Right ventricle myocardium inferior (tissue), 1 donor: ENCODE results near the gene TNFAIP8L3. TPM values are rescaled to one million over a fixed set of nuclear protein-coding genes. Genes with fewer than 3 reads are reported as not detected.

Experiments used
- ATAC-seq: fragments of 200-7000 bp; cut with Tn5 transposase; one replicate; pipeline ENCODE4 v1.9.1; 2020; ENCODE audit warnings: mild to moderate bottlenecking, moderate library complexity
- DNase-seq: peaks from one replicate; pipeline ENCODE4 v3.0.0; 2021; ENCODE audit errors: missing footprints
- intact Hi-C: fragments of 100-400 bp; cut with DNase I; formaldehyde crosslinking; loops from one replicate; pipeline ENCODE4 v1.11.0; 2022
- total RNA-seq: library from RNA; stranded (reverse); fragmentation: NEBNext Ultra II Directional; extraction: Animal tissue kit (Norgen Biotek cat#: 25700); gene quantifications from one replicate; pipeline ENCODE4 v1.2.1, GENCODE V29; 2021
- donor health status: DM: no; HTN: yes; CAD: no; lungs with severe emphysema.

Gene TNFAIP8L3
- total RNA-seq, 1 donor from 2014 or later, result 8.5 TPM

DNA sequence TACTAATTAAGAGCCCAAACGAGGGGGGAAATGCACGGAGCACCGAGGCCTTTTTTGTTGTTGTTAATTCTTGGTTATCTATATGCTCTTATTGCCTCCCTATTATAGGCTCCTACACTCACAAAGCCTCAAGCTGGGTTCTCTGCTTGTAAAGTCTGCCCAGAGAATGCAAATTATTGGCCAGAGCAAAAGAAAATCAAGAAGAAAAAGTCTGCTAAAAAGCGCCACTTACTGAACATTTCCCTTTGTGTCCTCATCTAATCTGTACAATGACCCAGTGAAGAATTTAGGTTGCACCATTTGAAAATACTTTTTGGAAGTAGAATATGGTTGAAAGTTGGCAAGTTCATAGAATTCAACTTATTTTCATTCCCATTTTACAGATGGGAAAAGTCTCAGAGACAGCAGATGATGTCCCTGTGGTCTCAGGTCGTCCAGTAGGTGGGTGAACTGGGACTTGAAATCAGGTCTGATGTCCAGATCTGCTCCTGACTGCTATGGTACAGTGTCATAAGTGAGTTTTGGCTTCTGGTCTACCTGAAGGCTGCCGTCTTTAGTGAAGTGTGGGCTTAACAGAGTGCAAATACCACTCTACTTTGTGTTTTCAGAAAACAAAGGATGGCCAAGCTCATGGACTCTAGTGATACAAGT, 1.1 kb upstream of the TNFAIP8L3 start:
- ATAC-seq, result no peak
- intact Hi-C loops, result no loop called here

DNA sequence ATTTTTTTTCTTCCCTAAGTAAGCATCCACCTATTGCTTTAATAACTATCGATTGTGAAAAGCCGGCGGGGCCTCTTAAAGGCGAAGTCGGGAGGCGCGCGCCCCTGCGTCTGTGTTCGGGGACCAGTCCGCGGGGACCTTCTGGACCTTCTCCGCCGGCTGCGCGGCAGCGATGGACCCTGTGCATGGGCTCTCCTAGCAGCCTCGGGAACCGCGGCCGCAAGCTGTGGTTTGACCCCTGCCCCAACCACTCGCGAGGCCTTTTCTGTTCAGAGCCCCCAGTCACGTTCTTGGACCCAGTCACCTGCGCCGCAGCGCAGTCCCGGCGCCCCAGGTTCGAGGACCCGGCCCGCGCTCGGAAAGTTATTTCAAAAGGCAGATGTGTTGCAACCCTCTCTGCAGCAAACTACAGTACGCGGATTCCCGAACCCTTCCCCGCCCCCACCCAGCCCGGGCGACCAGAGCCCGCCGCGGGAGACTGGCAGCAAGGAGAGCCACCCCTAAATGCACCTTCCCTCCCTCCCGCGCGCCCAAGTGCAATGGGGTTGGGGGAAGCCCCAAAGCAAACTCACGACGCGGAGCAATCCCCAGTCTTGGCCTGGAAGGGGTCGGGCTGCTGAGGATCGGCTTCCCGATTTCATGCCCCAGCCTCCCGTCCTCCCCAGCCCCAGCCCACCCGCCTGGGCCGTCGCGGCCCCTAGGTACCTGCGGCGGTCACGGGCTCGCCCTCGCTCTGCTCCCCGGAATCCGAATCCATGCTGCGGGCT, 684 bp downstream of the TNFAIP8L3 start:
- DNase-seq (peak; percentile 76), ATAC-seq (peak; percentile 47)
- intact Hi-C loops, result no loop called here

More for the DNA sequence above, 1.1 kb upstream of the TNFAIP8L3 start:
- DNase-seq, result no peak

DNA sequence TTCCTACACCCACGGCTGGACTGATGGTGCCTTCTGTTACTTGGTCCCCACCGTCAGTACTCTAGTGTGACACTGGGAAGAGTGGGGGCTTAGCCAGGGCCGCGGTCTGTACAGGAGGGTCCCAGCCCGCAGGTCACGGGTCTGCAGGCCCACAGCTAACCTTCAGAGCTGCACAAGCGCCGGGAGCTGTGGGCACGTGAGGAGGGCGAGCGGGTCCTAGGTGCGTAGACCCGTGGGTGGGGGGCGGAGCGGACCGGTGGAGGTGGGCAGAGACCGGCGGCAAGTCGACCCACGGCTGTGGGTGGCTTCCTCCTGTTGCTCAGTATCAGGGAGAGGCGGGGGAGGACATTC, 1.2 kb downstream of the TNFAIP8L3 start:
- ATAC-seq, result no peak
- no peak for DNase-seq
- intact Hi-C loops, result no loop called here

DNA sequence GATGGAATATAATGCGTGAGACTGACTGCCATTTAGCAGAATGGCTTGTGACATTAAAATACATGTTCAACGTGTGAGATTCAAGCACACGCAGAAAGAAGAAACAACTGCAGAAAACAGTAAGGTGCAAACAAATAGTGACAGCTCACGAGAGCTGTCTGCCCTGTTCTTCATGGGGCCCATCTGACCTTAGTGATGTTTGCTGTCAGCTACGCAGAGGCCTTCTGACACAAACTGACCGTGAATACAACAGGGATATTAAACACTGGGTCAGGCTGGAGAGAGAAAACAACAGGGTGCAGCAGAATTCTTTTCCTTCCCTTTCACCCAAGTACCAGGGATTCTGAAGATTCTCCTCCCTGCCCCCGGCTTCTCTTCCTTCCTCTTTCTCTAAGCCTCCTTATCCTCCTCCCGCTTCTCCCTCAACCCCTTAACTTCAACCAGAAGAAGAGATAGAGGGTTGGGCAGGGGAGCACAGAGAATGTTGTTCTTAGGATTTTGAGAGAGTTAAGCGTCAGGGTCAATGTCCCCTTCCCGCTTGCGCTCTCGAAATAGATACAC, 2.1 kb downstream of the TNFAIP8L3 start:
- intact Hi-C loops, result no loop called here

DNA sequence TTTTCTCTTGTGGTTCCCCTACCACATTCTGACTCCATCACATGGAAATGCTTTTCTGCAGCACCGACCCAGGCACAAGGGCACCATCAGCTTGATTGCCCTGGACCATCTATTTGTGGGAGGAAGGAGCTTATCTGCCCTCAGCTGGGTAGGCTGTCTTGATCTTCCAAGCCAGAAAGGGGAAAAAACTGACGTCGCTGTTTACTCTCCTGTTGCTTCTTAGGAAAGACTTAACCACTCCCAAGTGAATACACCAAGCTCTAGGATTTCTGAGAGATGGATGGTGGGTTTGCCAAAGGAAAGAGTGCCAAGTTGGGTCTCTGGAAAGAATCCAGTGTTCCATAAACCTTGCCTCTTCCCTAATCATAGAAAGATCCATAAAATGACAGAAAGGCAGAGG, 4.0 kb downstream of the TNFAIP8L3 start:
- DNase-seq, result no peak
- intact Hi-C loops, result no loop called here
- no peak for ATAC-seq

More for the DNA sequence above, 2.1 kb downstream of the TNFAIP8L3 start:
- DNase-seq (no peak), ATAC-seq (no peak)

DNA sequence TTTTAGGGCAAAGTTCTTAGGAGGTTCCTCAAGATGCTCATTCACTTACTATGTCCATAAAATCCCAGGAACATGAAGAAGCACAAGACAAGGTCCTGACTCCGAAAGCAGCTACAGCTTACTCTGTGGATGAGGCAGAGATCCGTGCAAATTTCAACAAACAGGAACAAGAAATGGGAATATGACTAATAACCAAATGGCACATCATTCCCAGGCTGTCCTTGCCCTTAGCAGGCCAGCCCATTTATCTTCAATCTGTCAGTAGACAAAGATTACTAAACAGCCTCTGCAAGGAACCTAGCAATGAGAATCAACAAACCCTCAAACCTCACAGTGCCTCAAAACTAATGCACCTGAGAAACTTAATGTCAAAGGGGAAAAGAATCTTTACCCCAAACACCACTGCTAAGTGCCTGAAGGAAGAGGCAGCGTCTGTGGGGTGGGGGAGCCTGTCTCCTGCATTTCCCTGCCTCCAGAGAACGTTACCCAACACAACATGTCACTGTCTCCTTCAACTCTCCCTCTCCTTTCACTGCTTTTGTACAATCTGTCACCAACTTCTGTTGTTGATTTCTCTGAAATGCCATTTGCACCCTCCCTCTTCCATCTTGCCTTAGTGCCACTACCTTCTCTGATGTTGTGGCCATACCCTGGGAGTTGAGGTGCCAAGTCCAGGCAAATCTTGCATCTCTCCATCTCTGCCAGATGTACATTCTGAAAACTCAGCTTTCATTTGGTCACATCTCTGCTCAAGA, 4.8 kb downstream of the TNFAIP8L3 start:
- DNase-seq, result no peak
- ATAC-seq, result no peak
- intact Hi-C loops, result no loop called here

DNA sequence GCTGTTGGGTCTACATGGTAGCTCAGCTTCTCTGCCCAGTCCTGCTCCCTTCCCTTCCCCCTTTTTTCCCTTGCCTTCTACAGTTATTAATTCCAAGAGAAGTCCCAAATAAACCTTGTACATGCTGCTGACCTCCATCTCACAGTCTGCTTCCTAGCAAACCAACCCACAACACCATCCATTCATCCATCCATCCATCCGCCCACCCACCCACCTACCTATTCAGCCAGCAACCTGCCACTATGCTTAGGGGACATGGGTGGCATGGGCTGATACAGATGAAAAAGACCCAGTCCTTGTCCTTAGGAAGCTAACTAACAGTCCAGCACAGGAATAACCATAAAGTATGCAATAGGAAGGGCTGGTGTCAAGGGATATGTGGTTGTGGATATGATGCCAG, 5.7 kb downstream of the TNFAIP8L3 start:
- no peak for DNase-seq
- intact Hi-C loops, result no loop called here
- ATAC-seq, result no peak

DNA sequence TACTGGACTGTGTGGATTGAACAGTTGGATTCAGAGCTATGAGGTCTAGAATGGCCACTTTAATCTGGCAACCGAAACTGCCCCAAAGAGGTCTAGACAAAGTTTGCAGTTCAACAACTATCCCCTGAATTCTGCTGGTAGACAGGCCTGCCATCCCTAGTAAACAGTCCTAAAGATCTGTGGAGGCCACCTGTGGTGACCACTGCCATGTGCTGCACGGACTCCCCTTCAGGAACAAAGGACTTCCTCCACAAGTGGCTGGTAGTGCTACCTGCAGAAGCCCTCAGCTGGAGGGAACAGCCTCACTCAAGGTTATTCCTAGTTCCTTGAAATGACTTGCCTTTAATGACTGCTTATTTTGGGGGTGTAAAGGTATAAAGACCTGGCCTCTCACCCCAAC, 6.1 kb downstream of the TNFAIP8L3 start:
- no peak for ATAC-seq
- intact Hi-C loops, result no loop called here
- no peak for DNase-seq

DNA sequence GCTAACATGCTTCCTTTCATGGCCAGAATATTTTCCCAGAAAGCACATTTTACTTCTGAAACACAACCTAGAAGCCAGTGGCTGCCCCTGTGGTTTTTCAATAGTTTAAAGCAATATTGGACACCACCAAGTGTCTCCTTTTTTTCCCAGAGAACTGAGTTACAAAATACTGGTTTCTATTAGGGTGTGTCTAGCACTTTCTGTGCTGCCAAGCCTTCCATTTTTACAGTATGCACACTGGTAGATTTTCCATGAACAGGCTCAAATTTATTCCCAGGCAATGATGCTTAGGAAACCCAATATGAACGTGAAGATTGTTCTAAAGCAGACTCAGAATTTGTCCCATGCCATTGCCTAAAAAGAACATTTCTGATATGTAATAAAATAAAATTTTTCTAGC, 7.2 kb downstream of the TNFAIP8L3 start:
- DNase-seq (no peak), ATAC-seq (no peak)
- intact Hi-C loops, result no loop called here

DNA sequence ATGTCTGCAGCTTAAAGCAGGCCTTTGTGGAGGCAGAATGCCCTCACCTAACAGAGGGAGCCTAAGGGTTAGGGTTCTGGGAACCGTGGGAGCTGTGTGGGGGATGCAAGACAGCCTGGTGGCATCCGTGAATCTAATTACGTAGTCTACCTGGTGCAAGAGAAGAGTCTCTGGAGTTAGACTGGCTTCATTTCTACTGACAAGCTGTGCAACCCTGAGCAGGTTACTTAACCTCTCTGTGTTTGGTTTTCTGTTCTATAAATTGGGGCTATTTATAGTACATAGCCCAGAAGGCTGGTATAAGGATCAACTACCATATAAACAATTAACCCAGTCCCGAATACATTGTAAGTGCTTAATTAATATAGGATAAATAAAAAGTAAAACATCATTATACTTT, 8.3 kb downstream of the TNFAIP8L3 start:
- intact Hi-C loops, result no loop called here
- ATAC-seq (no peak), DNase-seq (no peak)

DNA sequence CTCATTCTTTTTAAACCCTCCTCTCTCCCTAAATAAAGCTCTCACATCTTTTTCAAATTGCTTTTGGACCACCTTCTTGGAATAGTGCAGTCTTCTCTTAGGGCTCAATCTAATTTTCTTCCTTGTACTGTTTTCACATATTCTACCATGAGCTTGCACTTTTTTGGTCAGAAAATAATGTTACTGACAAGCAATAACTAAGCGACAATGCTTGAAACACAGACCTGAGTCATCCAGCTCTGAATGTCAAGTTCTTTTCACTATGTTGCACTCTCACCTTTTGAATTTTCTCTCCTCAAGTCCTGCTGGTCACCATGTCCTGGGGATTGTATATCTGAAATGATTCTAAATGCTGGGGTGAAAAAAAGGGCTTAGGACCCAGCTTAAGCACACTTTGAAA, 8.9 kb downstream of the TNFAIP8L3 start:
- intact Hi-C loops, result no loop called here
- no peak for ATAC-seq
- DNase-seq, result no peak

DNA sequence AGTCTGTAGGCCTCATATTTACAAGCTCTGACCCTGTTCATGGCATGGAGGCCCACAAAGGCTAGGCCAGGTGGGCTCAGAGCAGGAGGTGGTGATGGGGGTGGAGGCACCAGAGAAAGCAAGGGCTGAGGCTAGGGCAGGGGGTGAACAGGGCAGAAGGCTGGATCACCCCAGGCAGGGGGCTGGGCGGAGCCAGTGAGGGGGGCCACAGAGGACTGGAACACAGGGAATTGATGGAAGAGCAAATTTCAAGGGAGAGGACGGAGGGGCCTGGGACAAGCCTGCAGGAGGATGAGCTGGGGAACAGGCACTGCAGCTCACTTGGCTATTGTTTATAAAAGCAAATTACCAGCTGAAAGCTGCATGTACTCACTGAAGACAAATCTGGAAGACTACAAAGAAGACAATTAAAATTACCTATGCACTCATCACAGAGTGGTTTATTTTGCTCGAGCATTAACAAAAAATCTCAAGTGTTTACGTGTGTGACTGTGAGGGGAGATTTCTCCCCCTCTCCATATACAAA, 11.0 kb downstream of the TNFAIP8L3 start:
- intact Hi-C loops, result no loop called here
- ATAC-seq, result no peak
- no peak for DNase-seq

DNA sequence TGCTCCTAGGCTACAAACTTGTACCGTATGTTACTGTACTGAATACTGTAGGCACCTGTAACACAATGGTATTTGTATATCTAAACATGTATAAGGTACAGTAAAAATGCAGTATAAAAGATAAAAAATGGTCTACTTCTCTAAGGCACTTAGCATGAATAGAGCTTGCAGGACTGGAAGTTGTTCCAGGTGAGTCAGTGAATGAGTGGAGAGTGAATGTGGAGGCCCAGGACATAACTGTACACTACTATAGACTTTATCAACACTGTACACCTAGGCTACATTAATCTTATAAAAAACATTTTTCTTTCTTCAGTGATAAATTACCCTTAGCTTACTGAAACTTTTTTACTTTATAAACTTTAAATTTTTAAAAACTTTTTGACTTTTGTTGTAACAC, 12.5 kb downstream of the TNFAIP8L3 start:
- intact Hi-C loops, result no loop called here
- ATAC-seq, result no peak
- DNase-seq, result no peak

DNA sequence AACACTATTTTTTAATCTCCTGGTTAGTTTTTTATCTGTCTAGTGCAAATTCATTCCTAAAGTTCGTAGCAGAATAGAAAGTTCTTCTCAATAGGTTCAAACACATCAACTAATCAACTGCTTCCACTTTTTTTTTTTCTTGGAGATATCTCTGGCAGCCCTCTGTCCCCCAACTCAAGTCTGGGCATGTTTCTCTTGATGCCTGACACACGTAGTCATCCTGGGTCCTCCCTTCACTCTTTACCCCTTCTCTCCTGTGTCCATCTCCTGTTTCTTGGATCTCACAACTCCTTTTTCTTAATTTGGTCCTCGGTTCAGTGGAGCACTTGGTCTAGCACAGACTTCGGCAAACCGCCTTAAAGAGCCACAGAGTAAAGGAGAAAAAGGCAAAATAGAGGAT, 14.4 kb downstream of the TNFAIP8L3 start:
- no peak for ATAC-seq
- intact Hi-C loops, result no loop called here
- no peak for DNase-seq

DNA sequence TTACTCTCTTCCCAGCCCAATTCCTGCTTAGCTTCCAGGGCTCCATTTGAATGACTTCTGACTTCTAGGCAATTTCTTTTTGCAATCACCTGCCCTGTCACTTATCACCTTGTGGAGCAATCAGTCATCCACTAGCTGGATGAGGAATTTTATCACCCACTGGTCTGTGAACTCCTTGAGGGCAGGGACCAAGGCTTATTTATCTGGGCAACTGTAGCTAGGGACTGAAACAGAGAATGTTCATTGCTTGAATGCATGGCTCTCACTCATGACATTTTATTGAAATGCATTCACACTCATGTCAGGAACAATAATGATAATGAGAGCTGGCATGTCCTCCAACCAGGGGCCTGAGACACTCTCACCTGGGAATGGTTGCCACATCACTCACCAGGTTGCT, 15.5 kb downstream of the TNFAIP8L3 start:
- intact Hi-C loops, result no loop called here
- ATAC-seq (peak; percentile 49), DNase-seq (no peak)

DNA sequence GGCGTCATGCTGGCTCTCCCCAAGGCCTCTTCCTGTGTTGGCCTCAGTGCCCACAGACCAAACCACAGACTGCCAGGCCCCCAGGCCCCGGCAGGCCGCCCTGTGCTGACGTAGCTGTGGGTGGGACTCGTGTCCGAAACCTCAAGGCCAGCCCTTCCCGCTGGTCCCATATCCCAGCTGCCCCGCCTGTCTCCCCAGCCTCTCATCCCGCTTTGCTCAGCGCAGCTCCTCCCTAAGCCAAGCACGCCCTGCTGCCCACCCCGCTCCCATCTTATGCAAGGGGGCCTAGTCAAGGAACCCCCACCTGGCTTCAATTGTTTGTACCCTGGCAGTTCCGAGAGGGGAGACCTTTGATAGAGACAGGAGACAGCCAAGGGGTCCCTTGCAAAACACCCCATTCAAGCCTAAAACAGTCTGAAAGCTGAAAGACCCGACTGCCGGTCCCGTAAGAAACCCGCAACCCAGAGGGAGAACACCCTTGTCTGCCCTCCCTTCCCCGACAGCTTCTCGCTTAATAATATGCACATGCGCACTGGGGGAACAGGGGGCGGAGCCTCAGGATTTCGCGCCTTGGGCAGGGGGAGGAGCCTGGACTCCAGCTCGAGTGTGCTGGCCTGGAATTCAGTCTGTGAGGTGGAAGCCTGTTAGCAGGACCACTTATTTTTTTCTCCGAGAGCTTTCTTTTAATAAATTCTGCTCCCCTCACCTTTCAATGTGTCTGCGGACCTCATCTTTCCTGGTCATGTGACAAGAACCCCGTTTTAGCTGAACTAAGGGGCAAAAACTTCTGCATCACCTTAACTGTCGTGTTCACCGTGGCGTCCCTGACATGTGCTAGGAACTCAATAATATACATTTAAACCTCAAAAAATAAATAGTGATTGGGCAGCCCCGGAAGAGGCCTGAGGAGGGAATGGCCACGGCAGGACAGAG, 17.2 kb downstream of the TNFAIP8L3 start:
- intact Hi-C loops, result no loop called here
- DNase-seq (peak; percentile 83), ATAC-seq (peak; percentile 65)

DNA sequence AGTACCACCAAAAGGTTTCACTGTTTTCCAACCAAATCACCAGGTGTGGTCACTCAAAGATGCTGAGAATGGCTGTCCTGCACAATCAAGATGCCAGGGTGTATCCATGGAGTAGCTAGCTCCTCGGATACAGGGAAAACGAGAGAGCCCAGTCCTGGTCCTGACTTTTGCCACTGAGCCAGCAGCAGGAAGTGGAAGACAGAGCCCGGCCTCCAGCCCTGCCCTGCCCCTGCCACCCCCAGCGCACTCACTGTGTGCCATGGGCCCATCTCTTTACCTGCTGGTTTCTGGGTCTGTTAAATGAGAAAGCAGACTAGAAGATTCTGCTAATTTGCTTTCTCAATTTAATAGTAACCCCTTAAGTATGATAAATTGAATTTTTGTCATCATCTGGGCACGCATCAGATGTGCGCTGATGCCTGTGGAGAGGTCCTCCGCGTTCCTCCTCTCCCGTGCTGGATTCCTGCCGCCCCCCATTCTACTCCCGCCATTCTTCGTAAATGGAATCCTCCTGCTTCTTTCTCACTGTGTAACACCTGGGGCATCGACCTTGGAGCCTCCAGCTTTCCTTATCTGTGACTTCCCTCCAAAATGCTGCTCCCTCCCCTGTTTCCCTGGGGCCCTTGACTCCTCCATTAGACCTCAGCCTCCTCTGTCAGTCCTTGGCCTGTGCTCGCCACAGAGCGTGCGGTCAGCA, 18.0 kb downstream of the TNFAIP8L3 start:
- no peak for ATAC-seq
- DNase-seq, result no peak
- intact Hi-C loops, result no loop called here
